Measurements from ENCODE around the gene AAK1. TPM values are rescaled to one million over a fixed set of nuclear protein-coding genes. Genes with fewer than 3 reads are reported as not detected.

AAK1 gene
- total and polyA plus RNA-seq, 2 donors (not counting 3 experiments of a cell fraction or from before 2014, with no cell fraction given) = 31.0 to 127 TPM

DNA sequence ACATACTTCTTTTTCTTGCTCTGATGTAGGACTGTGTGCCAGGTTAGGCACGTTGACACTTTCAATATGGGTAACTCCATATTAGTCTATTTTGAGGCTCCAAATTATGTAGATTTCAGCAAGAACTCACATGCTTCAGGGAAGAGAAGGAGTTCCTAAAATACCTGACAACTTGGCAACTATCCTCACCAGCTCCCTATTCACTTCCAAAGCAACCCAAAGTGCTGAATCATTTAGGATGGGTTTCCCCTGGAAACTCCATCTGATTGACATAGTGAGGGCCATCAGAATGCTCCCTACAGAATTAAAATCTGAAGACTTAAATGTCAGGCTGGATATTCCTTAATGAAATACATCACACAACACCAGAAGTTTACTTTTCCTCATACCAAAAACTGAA is 173.8 kb downstream of the AAK1 start:
- H3K9me3 ChIP-seq (replicated peaks; ENCODE audit: control insufficient read depth, insufficient read depth, low read length) = no peaks in the 10 kb centered on the region
- no TSS peak for BruUV-seq (replicated peaks)
- H3K27ac ChIP-seq (ENCODE audit: insufficient read depth, low read depth, low read length) = no peak overlapping the region
- H3K4me3 ChIP-seq (replicated peaks in 1 of 3; ENCODE audit: insufficient read depth in 1 of 3, low read depth in 1 of 3, low read length in 3 of 3) = no peak overlapping the region
- H3K4me1 ChIP-seq (ENCODE audit: control insufficient read depth, extremely low read depth, insufficient read depth, low read length) = no peaks in the 10 kb centered on the region
- TF ChIP-seq MYC (IDR thresholded peaks at IDR 0.05; ENCODE audit: low read depth, low read length) = no peak
- TF ChIP-seq, protein P1, sequence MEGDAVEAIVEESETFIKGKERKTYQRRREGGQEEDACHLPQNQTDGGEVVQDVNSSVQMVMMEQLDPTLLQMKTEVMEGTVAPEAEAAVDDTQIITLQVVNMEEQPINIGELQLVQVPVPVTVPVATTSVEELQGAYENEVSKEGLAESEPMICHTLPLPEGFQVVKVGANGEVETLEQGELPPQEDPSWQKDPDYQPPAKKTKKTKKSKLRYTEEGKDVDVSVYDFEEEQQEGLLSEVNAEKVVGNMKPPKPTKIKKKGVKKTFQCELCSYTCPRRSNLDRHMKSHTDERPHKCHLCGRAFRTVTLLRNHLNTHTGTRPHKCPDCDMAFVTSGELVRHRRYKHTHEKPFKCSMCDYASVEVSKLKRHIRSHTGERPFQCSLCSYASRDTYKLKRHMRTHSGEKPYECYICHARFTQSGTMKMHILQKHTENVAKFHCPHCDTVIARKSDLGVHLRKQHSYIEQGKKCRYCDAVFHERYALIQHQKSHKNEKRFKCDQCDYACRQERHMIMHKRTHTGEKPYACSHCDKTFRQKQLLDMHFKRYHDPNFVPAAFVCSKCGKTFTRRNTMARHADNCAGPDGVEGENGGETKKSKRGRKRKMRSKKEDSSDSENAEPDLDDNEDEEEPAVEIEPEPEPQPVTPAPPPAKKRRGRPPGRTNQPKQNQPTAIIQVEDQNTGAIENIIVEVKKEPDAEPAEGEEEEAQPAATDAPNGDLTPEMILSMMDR (IDR thresholded peaks at IDR 0.05; ENCODE audit: extremely low read depth in 1 of 2, insufficient read depth in 1 of 2, low read depth in 1 of 2, low read length in 2 of 2) = no peak
- no peak for TF ChIP-seq POLR2AphosphoS5 (IDR thresholded peaks at IDR 0.05; ENCODE audit: insufficient read depth, low read depth, low read length)
- TF ChIP-seq FOS (IDR thresholded peaks at IDR 0.05; ENCODE audit: borderline replicate concordance, insufficient read depth, low read length) = no peak
- no peak for TF ChIP-seq POLR2A (IDR thresholded peaks at IDR 0.05; ENCODE audit: low read depth, low read length)
- no peak for TF ChIP-seq GATA2 (IDR thresholded peaks at IDR 0.05; ENCODE audit: insufficient read depth, insufficient read length, low read depth, low read length)
- TF ChIP-seq, protein P2, sequence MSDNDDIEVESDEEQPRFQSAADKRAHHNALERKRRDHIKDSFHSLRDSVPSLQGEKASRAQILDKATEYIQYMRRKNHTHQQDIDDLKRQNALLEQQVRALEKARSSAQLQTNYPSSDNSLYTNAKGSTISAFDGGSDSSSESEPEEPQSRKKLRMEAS (IDR thresholded peaks at IDR 0.05; ENCODE audit: insufficient read depth, insufficient read length) = no peak
- TF ChIP-seq EZH2 (IDR thresholded peaks at IDR 0.05; ENCODE audit: borderline replicate concordance, low read depth, low read length, severe bottlenecking) = no peak
- no peak for TF ChIP-seq JUN (IDR thresholded peaks at IDR 0.05; ENCODE audit: borderline replicate concordance, insufficient read depth, insufficient read length, low read depth)
- H3K9me1 ChIP-seq (replicated peaks; ENCODE audit: control insufficient read depth, extremely low read depth, insufficient read depth, low read length) = no peaks in the 10 kb centered on the region
- dilution Hi-C loops (cut with MboI; ENCODE audit: extremely low pct_ligation_motif_present, low sequenced_read_pairs) (no loop called here), intact Hi-C loops (cut with micrococcal nuclease) (no loop called here)
- H4K20me1 ChIP-seq (replicated peaks; ENCODE audit: control insufficient read depth, extremely low read depth, insufficient read depth, low read length) = no peaks in the 10 kb centered on the region
- no peak overlapping the region for H2AFZ ChIP-seq (ENCODE audit: low read depth, low read length)
- ChIA-PET CTCF (interaction anchor here (1.0 kb wide), 1 partner anchor 19 kb away, joined by 3 read pairs; no protein-coding TSS in a partner anchor), POLR2A (no interaction called here)
- no peaks in the 10 kb centered on the region for H3K79me2 ChIP-seq (ENCODE audit: control insufficient read depth, insufficient read depth, low read length)
- FAIRE-seq (no peak), DNase-seq (ENCODE audit: low read depth, low spot score) (no peak)
- no peaks in the 10 kb centered on the region for H3K27me3 ChIP-seq (ENCODE audit: control insufficient read depth in 2 of 2, insufficient read depth in 2 of 2, low read length in 2 of 2)
- H3K9ac ChIP-seq (replicated peaks; ENCODE audit: extremely low read depth, insufficient read depth, low read length) = no peak overlapping the region
- H3K4me2 ChIP-seq (ENCODE audit: insufficient read depth, low read length) = no peak overlapping the region
- H3K36me3 ChIP-seq (ENCODE audit: control insufficient read depth in 2 of 2, extremely low read depth in 1 of 2, insufficient read depth in 2 of 2, low read length in 2 of 2) = peaks cover 20 to 21% of the 10 kb centered on the region in 2 experiments

Measured in endothelial cell of umbilical vein (primary cell).